Keratinocyte (primary cell): ENCODE data around the gene LAPTM5. TPM values are rescaled to one million over a fixed set of nuclear protein-coding genes. Genes with fewer than 3 reads are reported as not detected.

Experiments
- DNase-seq: peaks from one replicate; pipeline ENCODE4 v3.0.0-alpha.2; 2011; ENCODE audit warnings: low read depth, missing footprints, low spot score
- FAIRE-seq: peaks from 2 replicates; lab custom pipeline; 2011; peaks lifted over from hg19 to GRCh38; lab: Jason Lieb, UNC
- H2AFZ ChIP-seq: 2 replicates; pipeline ENCODE4 v1.6.0; 2012; ENCODE audit warnings: low read length, control low read depth, inconsistent platforms; ENCODE audit not compliant: control insufficient read depth
- H3K27ac ChIP-seq: 2 replicates; pipeline ENCODE4 v1.5.1; 2011; ENCODE audit warnings: low read length; ENCODE audit not compliant: control insufficient read depth, insufficient read depth
- H3K27me3 ChIP-seq: 3 replicates; pipeline ENCODE4 v1.6.0; 2011; ENCODE audit warnings: low read length; ENCODE audit not compliant: control insufficient read depth, insufficient read depth; ENCODE audit errors: extremely low read depth
- H3K36me3 ChIP-seq, 2 experiments: 2 replicates in 1 of 2; 3 replicates in 1 of 2; pipeline ENCODE4 v1.5.1; 2011; ENCODE audit warnings: low read length in 2 of 2, mild to moderate bottlenecking in 1 of 2; ENCODE audit not compliant: control insufficient read depth in 2 of 2, insufficient read depth in 2 of 2; ENCODE audit errors: extremely low read depth in 1 of 2
- H3K4me1 ChIP-seq: 3 replicates; pipeline ENCODE4 v1.5.1; 2011; ENCODE audit warnings: low read length; ENCODE audit not compliant: control insufficient read depth, insufficient read depth; ENCODE audit errors: extremely low read depth
- H3K4me2 ChIP-seq: 3 replicates; pipeline ENCODE4 v1.6.0; 2011; ENCODE audit warnings: low read depth, low read length; ENCODE audit not compliant: control insufficient read depth, insufficient read depth; ENCODE audit errors: extremely low read depth
- H3K4me3 ChIP-seq, 3 experiments: fragments of 200-600 bp in 1 of 3; sonication (generic) in 1 of 3; 2 replicates in 2 of 3; 3 replicates in 1 of 3; pipeline ENCODE4 v1.5.1; 2011 to 2016; ENCODE audit warnings: low read length in 3 of 3, mild to moderate bottlenecking in 3 of 3, control low read depth in 2 of 3, inconsistent platforms in 1 of 3, low read depth in 1 of 3, mixed read lengths in 1 of 3, mixed run types in 1 of 3, moderate library complexity in 1 of 3; ENCODE audit not compliant: control insufficient read depth in 2 of 3, insufficient read depth in 2 of 3; ENCODE audit errors: extremely low read depth in 1 of 3
- H3K79me2 ChIP-seq: 2 replicates; pipeline ENCODE4 v1.6.0; 2012; ENCODE audit warnings: low read length; ENCODE audit not compliant: control insufficient read depth, insufficient read depth
- H3K9ac ChIP-seq: 3 replicates; pipeline ENCODE4 v1.6.0; 2011; ENCODE audit warnings: low read length; ENCODE audit not compliant: control insufficient read depth, insufficient read depth; ENCODE audit errors: extremely low read depth
- H3K9me1 ChIP-seq: 3 replicates; pipeline ENCODE4 v1.6.0; 2011; ENCODE audit warnings: low read length; ENCODE audit not compliant: control insufficient read depth, insufficient read depth; ENCODE audit errors: extremely low read depth
- H3K9me3 ChIP-seq: 2 replicates; pipeline ENCODE4 v1.5.1; 2012; ENCODE audit warnings: low read depth, low read length; ENCODE audit not compliant: control insufficient read depth
- H4K20me1 ChIP-seq: 3 replicates; pipeline ENCODE4 v1.6.0; 2011; ENCODE audit warnings: low read length; ENCODE audit not compliant: control insufficient read depth, insufficient read depth; ENCODE audit errors: extremely low read depth
- CTCF ChIP-seq, 3 experiments: IDR thresholded peaks in 1 of 3; conservative IDR thresholded peaks in 1 of 3; optimal IDR thresholded peaks in 1 of 3; 2 replicates in 2 of 3; 3 replicates in 1 of 3; pipeline versions ENCODE3 to v1.5.1; 2011; ENCODE audit warnings: low read length in 3 of 3, mild to moderate bottlenecking in 3 of 3, moderate library complexity in 2 of 3, control low read depth in 1 of 3, inconsistent platforms in 1 of 3; ENCODE audit not compliant: insufficient read depth in 2 of 3; ENCODE audit errors: extremely low read depth in 1 of 3
- EZH2 ChIP-seq: IDR thresholded peaks from one replicate; pipeline ENCODE4 v1.6.1; 2012; ENCODE audit warnings: inconsistent platforms, mild to moderate bottlenecking, low read length, moderate library complexity
- dilution Hi-C: fragments of 300-500 bp; cut with MboI; formaldehyde crosslinking; loops from one replicate; pipeline ENCODE4 v1.7.0; 2020; ENCODE audit warnings: low sequenced_read_pairs; ENCODE audit not compliant: extremely low pct_ligation_motif_present
- polyA plus RNA-seq, 5 experiments: library from polyadenylated mRNA; depleted of rRNA in 3 of 5; stranded (reverse) in 3 of 5; stranded (forward) in 1 of 5; unstranded in 1 of 5; fragments of >200 nt; gene quantifications; 1 replicate in 1 of 5; 2 replicates in 3 of 5; 3 replicates in 1 of 5; pipeline versions ENCODE4 v1.2.1 to v1.2.3, GENCODE V29; 2011 to 2012; ENCODE audit warnings: missing spikeins in 2 of 5, low read depth in 1 of 5, low replicate concordance in 1 of 5

The LAPTM5 gene
- polyA plus RNA-seq, 1 donor (not counting 4 experiments of a cell fraction or from before 2014, with no cell fraction given), result 0.18 TPM

DNA sequence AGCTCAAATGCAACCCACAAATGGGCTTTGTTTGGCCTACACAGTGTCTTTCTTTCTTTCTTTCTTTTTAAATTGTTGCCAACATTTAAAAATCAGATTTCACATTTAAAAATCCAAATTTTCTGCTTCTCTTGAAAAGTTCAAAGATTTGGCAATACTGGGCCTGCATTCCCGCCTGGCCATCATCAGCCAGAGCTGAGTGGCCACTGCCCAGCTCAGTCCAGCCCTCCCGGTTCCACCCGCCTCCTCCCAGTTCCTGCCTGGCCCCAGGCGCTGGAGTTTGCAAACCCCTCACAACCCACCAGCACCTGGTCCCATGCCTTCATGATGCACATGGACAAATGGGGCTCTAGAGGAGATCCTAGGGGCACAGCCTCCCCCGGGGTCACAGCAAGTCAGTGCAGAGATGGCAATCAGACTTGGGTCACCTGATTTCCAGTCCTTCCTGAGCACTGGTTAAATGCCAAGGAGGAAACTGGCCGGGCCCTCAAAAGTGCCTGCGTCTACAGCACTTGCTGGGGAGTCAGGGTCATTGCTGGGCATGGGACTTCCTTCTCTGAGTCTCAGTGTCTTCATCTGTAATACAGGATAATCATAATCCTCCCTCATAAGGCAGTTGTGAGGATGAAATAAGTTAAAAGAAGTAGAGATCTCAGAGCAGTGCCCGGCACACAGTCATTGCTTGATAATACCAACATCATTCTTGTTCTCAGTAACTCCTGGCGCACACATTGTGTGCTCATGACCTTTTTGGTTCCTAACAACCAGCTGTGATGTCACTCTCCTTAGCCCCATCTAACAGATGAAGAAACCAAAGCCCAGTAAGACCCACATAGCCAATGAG is 41.0 kb upstream of the LAPTM5 start:
- FAIRE-seq (peak; percentile 53), DNase-seq (no peak)
- dilution Hi-C loops, result no loop called here
- no peaks in the 10 kb centered on the region for H3K9me3 ChIP-seq
- H3K9me1 ChIP-seq, result peaks cover 4% of the 10 kb centered on the region
- TF ChIP-seq EZH2 (no peak), CTCF (optimal IDR thresholded peaks at IDR 0.05 in 1 of 3, IDR thresholded peaks at IDR 0.05 in 1 of 3, conservative IDR thresholded peaks at IDR 0.05 in 1 of 3; ENCODE audit: extremely low read depth in 1 of 3, insufficient read depth in 2 of 3, low read length in 3 of 3) (no peak)
- H4K20me1 ChIP-seq, result no peaks in the 10 kb centered on the region
- peak overlapping the region; percentile 55 for H3K4me2 ChIP-seq
- H3K79me2 ChIP-seq, result no peaks in the 10 kb centered on the region
- no peak overlapping the region for H2AFZ ChIP-seq
- H3K36me3 ChIP-seq, result no peaks in the 10 kb centered on the region
- no peak overlapping the region for H3K27ac ChIP-seq
- H3K27me3 ChIP-seq, result no peaks in the 10 kb centered on the region
- no peak overlapping the region for H3K4me3 ChIP-seq
- H3K9ac ChIP-seq, result no peak overlapping the region
- peaks cover 22% of the 10 kb centered on the region for H3K4me1 ChIP-seq

- Histone ChIP-seq H2AFZ (no peak overlapping the region), H4K20me1 (no peaks in the 10 kb centered on the region), H3K4me3 (no peak overlapping the region), H3K36me3 (no peaks in the 10 kb centered on the region), H3K79me2 (no peaks in the 10 kb centered on the region), H3K9me3 (no peaks in the 10 kb centered on the region), H3K27ac (no peak overlapping the region), H3K4me2 (no peak overlapping the region), H3K27me3 (peaks cover 8% of the 10 kb centered on the region), H3K9me1 (peaks cover 4% of the 10 kb centered on the region), H3K4me1 (peaks cover 18% of the 10 kb centered on the region), H3K9ac (no peak overlapping the region)
- dilution Hi-C loops, result no loop called here
- DNase-seq, result no peak
- no peak for FAIRE-seq
- TF ChIP-seq CTCF (optimal IDR thresholded peaks at IDR 0.05 in 1 of 3, IDR thresholded peaks at IDR 0.05 in 1 of 3, conservative IDR thresholded peaks at IDR 0.05 in 1 of 3; ENCODE audit: extremely low read depth in 1 of 3, insufficient read depth in 2 of 3, low read length in 3 of 3) (no peak), EZH2 (no peak)
Measured at GRCh38 chr1:30795026-30795425, 37.5 kb upstream of the LAPTM5 start.
